ENCODE data around the gene OR1I1.

GRCh38 chr19:15113245-15114152 is 31.5 kb downstream of the OR1I1 start:
- TF ChIP-seq CTCF (IDR thresholded peaks at IDR 0.05; ENCODE audit: borderline replicate concordance, extremely low read depth, low read length, poor library complexity, severe bottlenecking) = no peak
- TF ChIP-seq EZH2 (IDR thresholded peaks at IDR 0.05; ENCODE audit: borderline replicate concordance, low read depth, low read length, severe bottlenecking) = no peak
